Gastroesophageal sphincter (tissue), 4 donors: ENCODE data around the gene CDH23. TPM values are rescaled to one million over a fixed set of nuclear protein-coding genes. Genes with fewer than 3 reads are reported as not detected.

Source experiments
- ATAC-seq: fragments of 150-250 bp; one replicate; pipeline ENCODE4 v1.9.1; 2016; ENCODE audit warnings: mild to moderate bottlenecking, moderate library complexity
- H3K27ac ChIP-seq, 4 donors: fragments of 200-600 bp; sonication (generic) in 3 of 4; 1 replicate in 3 of 4; 2 replicates in 1 of 4; pipeline ENCODE4 v1.5.1; 2016 to 2019
- H3K27me3 ChIP-seq: fragments of 200-600 bp; sonication (generic); one replicate; pipeline ENCODE4 v1.5.1; 2019
- H3K36me3 ChIP-seq, 2 donors: fragments of 200-600 bp; sonication (generic); one replicate each; pipeline ENCODE4 v1.5.1; 2019; ENCODE audit warnings: control low read depth in 1 of 2
- H3K4me1 ChIP-seq, 3 donors: fragments of 200-600 bp; sonication (generic); 1 replicate in 2 of 3; 2 replicates in 1 of 3; pipeline ENCODE4 v1.5.1; 2016 to 2019; ENCODE audit warnings: control low read depth in 2 of 3
- H3K4me3 ChIP-seq, 2 donors: fragments of 200-600 bp; sonication (generic); one replicate each; pipeline ENCODE4 v1.5.1; 2019; ENCODE audit warnings: mild to moderate bottlenecking in 1 of 2, moderate library complexity in 1 of 2
- H3K9me3 ChIP-seq, 3 donors: fragments of 200-600 bp; sonication (generic); one replicate each; pipeline ENCODE4 v1.5.1; 2017 to 2019; ENCODE audit warnings: control low read depth in 2 of 3
- CTCF ChIP-seq, 4 experiments: fragments of 200-600 bp in 2 of 4; fragments of 450-650 bp in 2 of 4; sonication (generic) in 1 of 4; IDR thresholded peaks; one replicate each; pipeline ENCODE4 v1.5.1; 2017 to 2019; ENCODE audit warnings: antibody characterized with exemption in 4 of 4, mild to moderate bottlenecking in 2 of 4, moderate library complexity in 2 of 4
- EP300 ChIP-seq: sonication (generic); formaldehyde crosslinking; IDR thresholded peaks from one replicate; pipeline ENCODE4 v1.6.1; 2017; ENCODE audit warnings: antibody characterized with exemption, mild to moderate bottlenecking
- POLR2A ChIP-seq, 2 donors: fragments of 450-650 bp; IDR thresholded peaks; one replicate each; pipeline ENCODE4 v1.6.1; 2017; ENCODE audit warnings: antibody characterized with exemption in 2 of 2, mild to moderate bottlenecking in 2 of 2, moderate library complexity in 1 of 2
- POLR2AphosphoS5 ChIP-seq: sonication (generic); formaldehyde crosslinking; IDR thresholded peaks from one replicate; pipeline ENCODE4 v1.6.1; 2017; ENCODE audit warnings: antibody characterized with exemption
- WGBS, 2 donors: methylation state at CpG; one replicate each; pipeline ENCODE4 v1.1.5; 2018; ENCODE audit warnings: low coverage in 1 of 2; 5-methylcytosine and 5-hydroxymethylcytosine counted together
- total RNA-seq, 4 donors: library from RNA; depleted of rRNA; stranded (reverse); fragments of >200 nt; gene quantifications; one replicate each; pipeline ENCODE4 v1.1.0, GENCODE V29; 2016

The CDH23 gene
- total RNA-seq, 4 donors from 2014 or later = 5.1 to 33.5 (median 16.2) TPM

- 88 to 94% methylated on average over 2 to 5 of the region's 6 CpGs for WGBS, 2 donors
- no peak overlapping the region for H3K27ac ChIP-seq
- no peak for ATAC-seq
- no peaks in the 10 kb centered on the region for H3K4me1 ChIP-seq
- H3K4me3 ChIP-seq = no peak overlapping the region
- no peaks in the 10 kb centered on the region for H3K36me3 ChIP-seq
- no peak for TF ChIP-seq POLR2A (IDR thresholded peaks at IDR 0.05)
- no peak for TF ChIP-seq POLR2AphosphoS5
- no peak for TF ChIP-seq CTCF (IDR thresholded peaks at IDR 0.05)
- TF ChIP-seq EP300 = no peak
- no peaks in the 10 kb centered on the region for H3K9me3 ChIP-seq
- H3K27me3 ChIP-seq = no peaks in the 10 kb centered on the region
Measured at GRCh38 chr10:71466330-71466729, 69.6 kb downstream of the CDH23 start.

GRCh38 chr10:71467161-71467560 lies 70.4 kb downstream of the CDH23 start:
- H3K9me3 ChIP-seq = no peaks in the 10 kb centered on the region
- H3K4me3 ChIP-seq = no peak overlapping the region
- TF ChIP-seq POLR2AphosphoS5 (no peak), CTCF (IDR thresholded peaks at IDR 0.05) (no peak), POLR2A (IDR thresholded peaks at IDR 0.05) (no peak), EP300 (no peak)
- H3K27me3 ChIP-seq = no peaks in the 10 kb centered on the region
- WGBS, 2 donors = 17 to 69% methylated on average over 1 to 6 of the region's 7 CpGs
- H3K36me3 ChIP-seq = no peaks in the 10 kb centered on the region
- no peak overlapping the region for H3K27ac ChIP-seq
- peaks cover 0 to 5% (median 4%) of the 10 kb centered on the region in 3 donors for H3K4me1 ChIP-seq
- ATAC-seq = no peak

GRCh38 chr10:71467569-71468362 lies 71.0 kb downstream of the CDH23 start:
- no peak overlapping the region for H3K27ac ChIP-seq
- H3K9me3 ChIP-seq = no peaks in the 10 kb centered on the region
- no peak for ATAC-seq
- no peaks in the 10 kb centered on the region for H3K36me3 ChIP-seq
- no peaks in the 10 kb centered on the region for H3K27me3 ChIP-seq
- H3K4me1 ChIP-seq = peaks cover 0 to 12% (median 9%) of the 10 kb centered on the region in 3 donors
- WGBS, 2 donors = 87 to 97% methylated on average over 4 to 5 of the region's 9 CpGs
- TF ChIP-seq POLR2A (IDR thresholded peaks at IDR 0.05) (no peak), EP300 (no peak), POLR2AphosphoS5 (no peak), CTCF (IDR thresholded peaks at IDR 0.05) (no peak)
- no peak overlapping the region for H3K4me3 ChIP-seq

GRCh38 chr10:71468363-71469094 lies 71.8 kb downstream of the CDH23 start:
- no peak for TF ChIP-seq POLR2A (IDR thresholded peaks at IDR 0.05)
- no peak for TF ChIP-seq CTCF (IDR thresholded peaks at IDR 0.05)
- TF ChIP-seq EP300 = no peak
- no peak for TF ChIP-seq POLR2AphosphoS5

More at GRCh38 chr10:71468363-71469094, 71.8 kb downstream of the CDH23 start:
- H3K27ac ChIP-seq = no peak overlapping the region
- H3K4me3 ChIP-seq = no peak overlapping the region
- H3K9me3 ChIP-seq = no peaks in the 10 kb centered on the region
- no peak for ATAC-seq
- peaks cover 0 to 13% (median 9%) of the 10 kb centered on the region in 3 donors for H3K4me1 ChIP-seq
- H3K36me3 ChIP-seq = no peaks in the 10 kb centered on the region
- H3K27me3 ChIP-seq = no peaks in the 10 kb centered on the region
- WGBS, 2 donors = 84 to 94% methylated on average over 2 to 9 of the region's 9 CpGs
